HL-60 (cell line): Measurements from ENCODE around the gene CCNY.

Experiments
- DNase-seq, 2 experiments: peaks; one replicate each; pipeline ENCODE4 v3.0.0-alpha.2; 2010 to 2020; ENCODE audit warnings: low read depth in 1 of 2, low spot score in 1 of 2
- H3K27ac ChIP-seq: fragments of 250-450 bp; sonication (Bioruptor Pico); replicated peaks from 2 replicates; pipeline ENCODE4 v1.5.1; 2020; ENCODE audit warnings: mild to moderate bottlenecking, moderate library complexity
- H3K27me3 ChIP-seq: fragments of 250-450 bp; sonication (Bioruptor Pico); 2 replicates; pipeline ENCODE4 v1.5.1; 2021; ENCODE audit warnings: mild to moderate bottlenecking, moderate library complexity; ENCODE audit not compliant: insufficient read depth, poor library complexity, severe bottlenecking
- H3K4me3 ChIP-seq: replicated peaks from 2 replicates; pipeline ENCODE4 v1.5.1; 2011; ENCODE audit warnings: mild to moderate bottlenecking, control low read depth, low read length; ENCODE audit not compliant: insufficient read depth
- GABPA ChIP-seq: IDR thresholded peaks from 2 replicates; pipeline ENCODE4 v1.6.1; 2012; ENCODE audit warnings: low read depth
- POLR2AphosphoS5 ChIP-seq: IDR thresholded peaks from 2 replicates; pipeline ENCODE4 v1.6.1; 2012; ENCODE audit warnings: low read depth
- SPI1 ChIP-seq: IDR thresholded peaks from 2 replicates; pipeline ENCODE4 v1.6.1; 2012; ENCODE audit warnings: low read depth, mild to moderate bottlenecking, borderline replicate concordance
- TF ChIP-seq, protein P1 (sequence below): IDR thresholded peaks from 2 replicates; pipeline ENCODE4 v1.6.1; 2012; ENCODE audit warnings: low read depth; ENCODE audit not compliant: insufficient replicate concordance
- TF ChIP-seq, protein P2 (sequence below): IDR thresholded peaks from one replicate; pipeline ENCODE4 v1.5.1; 2011; ENCODE audit warnings: low read length, control low read depth, inconsistent platforms; ENCODE audit not compliant: insufficient read depth

Gene CCNY

DNA sequence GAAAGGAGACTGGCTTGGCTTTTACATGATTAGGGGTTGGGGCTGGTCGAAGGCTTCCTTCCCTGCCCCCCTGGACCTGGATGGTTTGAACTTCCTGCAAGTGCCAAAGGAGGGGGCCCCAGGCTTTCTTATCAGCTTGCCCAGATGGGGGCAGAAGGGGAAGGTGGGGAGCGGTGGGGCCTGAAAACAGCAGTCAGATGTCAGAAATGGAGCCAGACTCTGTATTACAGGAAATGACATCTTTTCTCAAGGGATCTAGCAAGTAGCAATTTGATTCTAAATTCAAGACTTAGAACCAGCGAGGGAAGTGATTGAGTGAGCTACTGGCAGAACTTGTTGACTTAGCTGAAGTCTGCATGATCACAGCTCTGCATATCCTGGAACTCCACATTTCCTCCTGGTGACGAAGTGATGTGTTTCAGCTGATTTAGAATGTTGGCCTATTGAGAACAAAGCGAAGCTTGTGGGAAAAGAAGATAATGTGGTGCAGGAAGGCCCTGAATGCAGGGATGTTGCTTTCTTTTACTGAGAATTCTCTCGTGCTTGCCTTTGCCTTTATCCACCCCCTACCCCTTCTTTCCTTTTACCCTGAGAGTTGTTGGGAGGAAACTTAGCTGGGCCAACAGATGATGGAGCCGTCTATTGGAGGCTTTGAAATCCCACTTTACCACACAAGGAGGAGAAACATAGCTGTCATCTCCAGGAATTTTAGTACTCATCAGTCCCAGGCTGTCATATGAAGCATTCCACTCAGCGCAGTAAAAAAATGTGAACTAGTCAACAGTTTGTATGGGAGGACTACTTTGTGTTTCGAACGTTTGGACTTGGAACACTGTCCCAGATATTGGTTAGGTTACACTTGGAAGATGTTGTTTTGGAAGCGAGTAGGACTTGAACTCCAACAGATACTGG lies 43.2 kb downstream of the CCNY start:
- TF ChIP-seq SPI1 (no peak), POLR2AphosphoS5 (no peak), GABPA (no peak)
- TF ChIP-seq, protein P1, sequence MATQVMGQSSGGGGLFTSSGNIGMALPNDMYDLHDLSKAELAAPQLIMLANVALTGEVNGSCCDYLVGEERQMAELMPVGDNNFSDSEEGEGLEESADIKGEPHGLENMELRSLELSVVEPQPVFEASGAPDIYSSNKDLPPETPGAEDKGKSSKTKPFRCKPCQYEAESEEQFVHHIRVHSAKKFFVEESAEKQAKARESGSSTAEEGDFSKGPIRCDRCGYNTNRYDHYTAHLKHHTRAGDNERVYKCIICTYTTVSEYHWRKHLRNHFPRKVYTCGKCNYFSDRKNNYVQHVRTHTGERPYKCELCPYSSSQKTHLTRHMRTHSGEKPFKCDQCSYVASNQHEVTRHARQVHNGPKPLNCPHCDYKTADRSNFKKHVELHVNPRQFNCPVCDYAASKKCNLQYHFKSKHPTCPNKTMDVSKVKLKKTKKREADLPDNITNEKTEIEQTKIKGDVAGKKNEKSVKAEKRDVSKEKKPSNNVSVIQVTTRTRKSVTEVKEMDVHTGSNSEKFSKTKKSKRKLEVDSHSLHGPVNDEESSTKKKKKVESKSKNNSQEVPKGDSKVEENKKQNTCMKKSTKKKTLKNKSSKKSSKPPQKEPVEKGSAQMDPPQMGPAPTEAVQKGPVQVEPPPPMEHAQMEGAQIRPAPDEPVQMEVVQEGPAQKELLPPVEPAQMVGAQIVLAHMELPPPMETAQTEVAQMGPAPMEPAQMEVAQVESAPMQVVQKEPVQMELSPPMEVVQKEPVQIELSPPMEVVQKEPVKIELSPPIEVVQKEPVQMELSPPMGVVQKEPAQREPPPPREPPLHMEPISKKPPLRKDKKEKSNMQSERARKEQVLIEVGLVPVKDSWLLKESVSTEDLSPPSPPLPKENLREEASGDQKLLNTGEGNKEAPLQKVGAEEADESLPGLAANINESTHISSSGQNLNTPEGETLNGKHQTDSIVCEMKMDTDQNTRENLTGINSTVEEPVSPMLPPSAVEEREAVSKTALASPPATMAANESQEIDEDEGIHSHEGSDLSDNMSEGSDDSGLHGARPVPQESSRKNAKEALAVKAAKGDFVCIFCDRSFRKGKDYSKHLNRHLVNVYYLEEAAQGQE: no peak
- TF ChIP-seq, protein P2, sequence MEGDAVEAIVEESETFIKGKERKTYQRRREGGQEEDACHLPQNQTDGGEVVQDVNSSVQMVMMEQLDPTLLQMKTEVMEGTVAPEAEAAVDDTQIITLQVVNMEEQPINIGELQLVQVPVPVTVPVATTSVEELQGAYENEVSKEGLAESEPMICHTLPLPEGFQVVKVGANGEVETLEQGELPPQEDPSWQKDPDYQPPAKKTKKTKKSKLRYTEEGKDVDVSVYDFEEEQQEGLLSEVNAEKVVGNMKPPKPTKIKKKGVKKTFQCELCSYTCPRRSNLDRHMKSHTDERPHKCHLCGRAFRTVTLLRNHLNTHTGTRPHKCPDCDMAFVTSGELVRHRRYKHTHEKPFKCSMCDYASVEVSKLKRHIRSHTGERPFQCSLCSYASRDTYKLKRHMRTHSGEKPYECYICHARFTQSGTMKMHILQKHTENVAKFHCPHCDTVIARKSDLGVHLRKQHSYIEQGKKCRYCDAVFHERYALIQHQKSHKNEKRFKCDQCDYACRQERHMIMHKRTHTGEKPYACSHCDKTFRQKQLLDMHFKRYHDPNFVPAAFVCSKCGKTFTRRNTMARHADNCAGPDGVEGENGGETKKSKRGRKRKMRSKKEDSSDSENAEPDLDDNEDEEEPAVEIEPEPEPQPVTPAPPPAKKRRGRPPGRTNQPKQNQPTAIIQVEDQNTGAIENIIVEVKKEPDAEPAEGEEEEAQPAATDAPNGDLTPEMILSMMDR: no peak
- H3K4me3 ChIP-seq: no peak overlapping the region
- DNase-seq: peak in 1 of 2 experiments; percentile 44

DNA sequence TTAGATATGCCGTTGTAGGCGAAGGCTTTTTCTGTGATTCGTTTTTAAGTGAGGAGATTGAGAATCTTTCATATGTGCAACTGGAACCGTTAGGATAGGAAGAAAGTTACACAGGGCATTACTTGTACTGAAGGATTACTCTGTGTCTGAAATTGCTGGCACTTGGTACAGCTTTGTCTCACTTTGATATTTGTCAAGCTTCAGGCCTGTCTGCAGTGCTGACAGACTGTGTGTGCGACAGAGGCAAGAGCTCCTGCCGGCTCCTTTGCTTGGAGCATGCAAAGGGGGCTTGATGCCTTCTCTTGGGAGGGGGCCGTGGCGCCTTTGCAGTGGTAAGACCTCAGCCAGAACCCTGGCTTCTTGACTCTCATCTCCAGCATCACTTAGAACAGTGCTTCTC lies 45.8 kb downstream of the CCNY start:
- DNase-seq: no peak
- Histone ChIP-seq H3K27me3 (no peaks in the 10 kb centered on the region), H3K4me3 (no peak overlapping the region), H3K27ac (no peak overlapping the region)
- TF ChIP-seq POLR2AphosphoS5 (no peak), GABPA (no peak), SPI1 (no peak)
- TF ChIP-seq, protein P2: no peak
- TF ChIP-seq, protein P1: no peak

More for the DNA sequence above, 43.2 kb downstream of the CCNY start:
- Histone ChIP-seq H3K27ac (no peak overlapping the region), H3K27me3 (no peaks in the 10 kb centered on the region)

DNA sequence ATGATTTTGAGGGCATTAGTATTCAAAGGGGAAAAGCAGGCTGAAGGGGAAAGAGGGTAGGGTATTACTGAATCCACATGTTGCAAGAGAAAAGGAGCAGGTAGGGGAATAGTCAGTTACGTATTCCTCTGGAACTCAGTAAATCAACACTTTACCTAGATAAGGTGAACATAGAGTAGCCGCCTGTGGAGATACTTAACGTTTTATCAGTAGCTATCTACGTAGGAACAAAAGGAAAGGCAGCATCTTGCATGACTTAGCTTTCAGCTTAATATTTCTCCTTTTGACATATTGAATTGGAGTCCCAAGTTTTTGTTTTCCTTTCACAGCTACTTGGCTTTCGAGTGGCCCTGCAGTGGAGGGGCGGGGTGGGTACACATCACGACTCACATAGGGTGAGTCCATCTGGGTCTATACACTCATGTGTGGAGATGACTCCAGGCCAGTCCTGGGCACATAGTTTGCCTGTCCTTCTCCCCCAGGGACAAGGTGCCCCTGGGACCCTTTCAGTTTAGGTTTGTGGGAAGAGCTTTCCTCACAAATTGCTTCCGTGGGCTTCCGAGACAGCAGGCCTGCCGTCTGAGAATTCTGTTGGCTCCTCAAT lies 48.1 kb downstream of the CCNY start:
- H3K4me3 ChIP-seq: no peak overlapping the region
- H3K27me3 ChIP-seq: no peaks in the 10 kb centered on the region
- TF ChIP-seq POLR2AphosphoS5: no peak
- TF ChIP-seq SPI1: no peak
- TF ChIP-seq, protein P2: no peak
- TF ChIP-seq GABPA: no peak
- TF ChIP-seq, protein P1: no peak
- H3K27ac ChIP-seq: no peak overlapping the region
- DNase-seq: no peak
